G401 (cell line): ENCODE measurements around the gene CFAP53. TPM values are rescaled to one million over a fixed set of nuclear protein-coding genes. Genes with fewer than 3 reads are reported as not detected.

ENCODE experiments used
- DNase-seq: peaks from one replicate; pipeline ENCODE4 v3.0.0-alpha.2; 2015; ENCODE audit warnings: low spot score
- in situ Hi-C: cut with HindIII; loops from 2 replicates; pipeline ENCODE4 v1.10.0; 2016; ENCODE audit warnings: low sequenced_read_pairs, mixed read lengths
- total RNA-seq: library from RNA; depleted of rRNA; stranded (reverse); fragments of >200 nt; shearing (Covaris generic); gene quantifications from 2 replicates; pipeline ENCODE4 v1.2.3, GENCODE V29; 2014; rRNA removed

CFAP53 gene
- total RNA-seq, 1 experiment from 2014 or later = not detected

GRCh38 chr18:50179465-50179864 lies 86.8 kb downstream of the CFAP53 start:
- DNase-seq = peak; percentile 88
- in situ Hi-C loops = loop anchor here (25.0 kb wide), 1 partner anchor 217 kb away; no protein-coding TSS in a partner anchor

- no peak for DNase-seq
- in situ Hi-C loops = loop anchor here (25.0 kb wide), 1 partner anchor 215 kb away; no protein-coding TSS in a partner anchor
These were observed 88.9 kb downstream of the CFAP53 start for GRCh38 chr18:50177294-50177992.

Other genes starting within 250 kb of the CFAP53 start
- not detected in 2 replicates for gene MYO5B, start 71.3 kb downstream of the CFAP53 start, total RNA-seq
- 48.2 and 49.7 TPM in 2 replicates for gene MBD1, start 15.0 kb upstream of the CFAP53 start, total RNA-seq
- 74.3 and 88.3 TPM in 2 replicates for gene CXXC1, start 21.2 kb upstream of the CFAP53 start, total RNA-seq
- 16.7 and 32.6 TPM in 2 replicates for gene SKA1, start 108.6 kb upstream of the CFAP53 start, total RNA-seq